ENCODE results near the gene DDIAS. TPM values are rescaled to one million over a fixed set of nuclear protein-coding genes. Genes with fewer than 3 reads are reported as not detected.
"Not testable (repeated sequence)": the region's sequence is repeated elsewhere in the genome, so short reads cannot be mapped to it uniquely, and the experiment has no call there.

The DDIAS gene
- 1 to 10 TPM in 2 of 3 donors, under 1 TPM in 1; 0.66 to 2.5 (median 1.3) TPM for total RNA-seq

- intact Hi-C loops (cut with DNase I; ENCODE audit: low total_unique reads) = no loop called here
- H3K4me3 ChIP-seq = peak within 1 kb of the TSS; percentile 62 to 94 (median 67)
- peak; percentile 94 to 96 for DNase-seq (ENCODE audit: low spot score in 2 of 2)
These were observed at the start of gene DDIAS for GRCh38 chr11:82901165-82901921. DDIAS (plus strand) TSS chr11:82901736; CDS start chr11:82914739, 13,003 bp downstream.

GRCh38 chr11:82854242-82854641 is 47.3 kb upstream of the DDIAS start:
- no peak for DNase-seq (ENCODE audit: low spot score in 2 of 2)
- Histone ChIP-seq H3K4me3 (no peak overlapping the region), H3K9me3 (no peaks in the 10 kb centered on the region), H3K36me3 (no peaks in the 10 kb centered on the region), H3K27me3 (no peaks in the 10 kb centered on the region), H3K4me1 (no peaks in the 10 kb centered on the region), H3K27ac (no peak overlapping the region)
- intact Hi-C loops (cut with DNase I; ENCODE audit: low total_unique reads) = no loop called here
- TF ChIP-seq CTCF (IDR thresholded peaks at IDR 0.05) (no peak), POLR2AphosphoS5 (IDR thresholded peaks at IDR 0.05) (no peak), POLR2A (IDR thresholded peaks at IDR 0.05) (no peak)

More at GRCh38 chr11:82901165-82901921, at the start of gene DDIAS:
- H3K36me3 ChIP-seq = no peaks in the 10 kb centered on the region
- no peaks in the 10 kb centered on the region for H3K27me3 ChIP-seq
- TF ChIP-seq CTCF (IDR thresholded peaks at IDR 0.05) = no peak
- peak; percentile 83 to 84 (median 84) for TF ChIP-seq POLR2AphosphoS5 (IDR thresholded peaks at IDR 0.05)
- TF ChIP-seq POLR2A (IDR thresholded peaks at IDR 0.05) = peak; percentile 77
- H3K4me1 ChIP-seq = peaks cover 0 to 18% of the 10 kb centered on the region in 2 donors
- H3K9me3 ChIP-seq = no peaks in the 10 kb centered on the region
- H3K27ac ChIP-seq = peak within 1 kb of the TSS; percentile 91 to 98

GRCh38 chr11:82854916-82855315 is 46.6 kb upstream of the DDIAS start:
- H3K4me1 ChIP-seq; H3K27me3 ChIP-seq; H3K4me3 ChIP-seq; H3K36me3 ChIP-seq; intact Hi-C loops (cut with DNase I; ENCODE audit: low total_unique reads); H3K27ac ChIP-seq; H3K9me3 ChIP-seq; DNase-seq (ENCODE audit: low spot score in 2 of 2): not testable (repeated sequence)

- intact Hi-C loops (cut with DNase I; ENCODE audit: low total_unique reads) = no loop called here
These were observed 45.9 kb upstream of the DDIAS start for GRCh38 chr11:82855616-82856015.

GRCh38 chr11:82857145-82857544 is 44.4 kb upstream of the DDIAS start:
- TF ChIP-seq POLR2A (IDR thresholded peaks at IDR 0.05) (no peak), CTCF (IDR thresholded peaks at IDR 0.05) (no peak), POLR2AphosphoS5 (IDR thresholded peaks at IDR 0.05) (no peak)
- intact Hi-C loops (cut with DNase I; ENCODE audit: low total_unique reads) = no loop called here
- DNase-seq (ENCODE audit: low spot score in 2 of 2) = no peak

More at GRCh38 chr11:82855616-82856015, 45.9 kb upstream of the DDIAS start:
- no peaks in the 10 kb centered on the region for H3K27me3 ChIP-seq
- H3K9me3 ChIP-seq = no peaks in the 10 kb centered on the region
- no peak overlapping the region for H3K4me3 ChIP-seq
- no peaks in the 10 kb centered on the region for H3K36me3 ChIP-seq
- no peak for DNase-seq (ENCODE audit: low spot score in 2 of 2)
- TF ChIP-seq CTCF (IDR thresholded peaks at IDR 0.05) = no peak
- no peak for TF ChIP-seq POLR2AphosphoS5 (IDR thresholded peaks at IDR 0.05)
- no peak for TF ChIP-seq POLR2A (IDR thresholded peaks at IDR 0.05)
- no peaks in the 10 kb centered on the region for H3K4me1 ChIP-seq
- H3K27ac ChIP-seq = no peak overlapping the region

More at GRCh38 chr11:82857145-82857544, 44.4 kb upstream of the DDIAS start:
- no peaks in the 10 kb centered on the region for H3K36me3 ChIP-seq
- H3K27me3 ChIP-seq = no peaks in the 10 kb centered on the region
- no peak overlapping the region for H3K27ac ChIP-seq
- H3K9me3 ChIP-seq = no peaks in the 10 kb centered on the region
- no peaks in the 10 kb centered on the region for H3K4me1 ChIP-seq
- no peak overlapping the region for H3K4me3 ChIP-seq

Measured in breast epithelium (tissue), 4 donors.